HUDEP-2 (cell line): ENCODE measurements around the gene COMMD3.

ENCODE experiments used
- DNase-seq, 76 experiments: peaks; one replicate each; lab custom pipeline; 2025; ENCODE audit not compliant: unreplicated experiment in 76 of 76; lab: John Stamatoyannopoulos, UW

The COMMD3 gene

DNA sequence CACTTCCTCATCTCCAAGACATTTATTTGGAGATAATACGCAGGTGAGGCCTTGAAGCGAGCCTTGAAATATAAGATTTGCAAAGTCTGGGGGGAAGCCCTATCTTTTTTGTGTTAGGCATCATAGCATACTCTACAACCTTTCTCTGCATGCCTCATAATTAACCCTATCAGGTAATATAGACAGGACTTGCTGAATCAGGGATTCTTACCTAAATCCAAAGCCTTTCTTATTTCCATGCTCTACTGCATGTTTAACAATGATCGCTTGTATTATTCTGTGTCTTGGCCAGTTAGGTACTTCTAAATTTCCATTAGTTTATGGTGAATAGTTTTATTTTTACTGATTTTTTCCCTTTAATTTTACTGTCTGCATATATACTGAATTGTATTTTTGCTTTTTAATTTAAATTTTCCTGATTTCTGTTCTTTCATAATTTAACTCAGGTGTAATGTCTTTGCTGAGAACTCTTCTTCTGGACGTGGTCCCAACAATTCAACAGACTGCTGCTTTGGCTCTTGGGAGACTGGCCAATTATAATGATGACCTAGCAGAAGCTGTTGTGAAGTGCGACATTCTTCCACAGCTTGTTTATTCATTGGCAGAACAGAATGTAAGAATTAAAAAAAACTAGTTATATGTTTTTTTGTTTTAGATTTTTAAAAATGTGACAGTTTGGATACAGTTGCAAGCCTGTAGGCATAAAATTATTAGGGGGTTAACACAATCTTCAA, 48.4 kb downstream of the COMMD3 start:
- DNase-seq, result no peak

DNA sequence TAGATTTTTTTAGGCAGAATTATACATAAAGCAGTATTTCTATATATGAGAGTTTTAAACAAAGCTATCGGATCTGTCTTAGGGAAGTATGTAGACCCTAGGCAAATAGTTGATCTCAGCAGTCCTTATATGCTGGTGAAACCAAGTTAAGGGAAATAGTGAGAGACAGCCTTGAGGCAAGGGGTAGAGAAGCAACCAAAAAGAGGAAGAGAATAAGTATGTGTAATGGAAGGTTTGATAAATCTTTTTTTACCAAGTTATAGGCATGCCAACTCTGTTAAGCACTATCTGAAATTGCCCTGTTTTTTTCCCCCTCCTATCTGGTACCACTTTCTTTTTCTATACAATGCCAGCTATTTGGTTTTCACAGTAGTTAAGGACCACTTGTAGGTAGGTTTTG, 49.0 kb downstream of the COMMD3 start:
- DNase-seq, result no peak

DNA sequence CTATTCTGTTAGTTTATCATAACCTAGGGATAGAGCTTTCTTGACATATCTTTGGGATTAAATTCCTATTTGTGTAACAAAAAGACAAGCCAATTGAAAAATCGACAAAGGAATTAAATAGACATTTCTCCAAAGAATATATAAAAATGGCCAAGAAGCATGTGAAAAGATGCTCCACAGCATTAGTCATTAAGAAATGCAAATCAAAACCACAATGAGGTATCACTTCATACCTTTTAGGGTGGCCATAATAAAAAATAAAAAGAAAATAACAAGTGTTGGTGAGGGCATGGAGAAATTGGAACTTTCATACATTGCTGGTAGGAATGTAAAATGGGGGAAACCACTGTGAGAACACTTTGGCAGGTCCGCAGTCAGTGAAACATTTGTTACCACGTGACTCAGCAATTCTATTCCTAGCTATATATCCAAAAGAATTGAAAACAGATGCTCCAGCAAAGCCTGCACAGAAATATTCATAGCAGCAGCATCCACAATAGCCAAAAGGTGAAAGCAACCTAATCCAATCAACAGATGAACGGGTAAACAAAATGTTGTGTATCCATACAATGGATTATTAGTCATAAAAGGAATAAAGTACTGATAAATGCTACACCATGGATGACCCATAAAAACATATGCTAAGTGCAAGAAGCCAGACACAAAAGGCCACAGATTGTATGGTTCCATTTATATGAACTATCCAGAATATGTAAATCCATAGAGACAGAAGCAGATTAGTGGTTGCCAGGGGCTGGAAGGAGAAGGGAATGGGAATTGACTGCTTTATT, 49.7 kb downstream of the COMMD3 start:
- DNase-seq, result no peak

DNA sequence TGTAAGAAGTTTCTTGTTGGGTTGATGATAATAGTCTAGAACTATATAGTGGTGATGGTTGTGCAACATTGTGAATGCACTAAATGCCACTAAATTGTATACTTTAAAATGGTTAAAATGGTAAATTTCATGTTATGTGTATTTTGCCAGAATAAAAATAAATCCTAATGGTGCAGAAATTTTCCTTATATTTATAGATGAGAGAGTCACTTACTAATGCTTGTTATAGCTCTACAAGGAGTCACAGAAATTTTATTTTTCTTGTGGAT, 50.2 kb downstream of the COMMD3 start:
- DNase-seq, result no peak

DNA sequence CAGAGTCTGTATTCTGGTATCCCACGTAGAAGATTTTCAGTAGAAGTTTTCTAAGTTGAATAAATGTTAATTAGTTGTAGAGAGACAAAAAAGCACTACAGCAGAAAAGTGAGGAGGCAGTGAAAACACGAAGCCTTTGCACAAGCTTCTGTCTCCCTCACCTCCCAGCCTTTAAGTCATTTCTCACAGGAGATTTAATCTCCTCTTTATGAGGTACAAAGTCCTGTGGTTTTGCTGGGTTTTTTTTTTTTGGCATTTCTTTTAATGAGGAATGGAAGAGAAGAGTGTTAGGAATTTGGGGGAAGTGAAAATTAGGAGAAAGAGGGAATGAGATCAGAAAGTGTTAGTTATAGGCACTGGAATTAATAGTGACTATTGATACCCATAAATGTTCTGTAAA, 50.6 kb downstream of the COMMD3 start:
- no peak for DNase-seq

DNA sequence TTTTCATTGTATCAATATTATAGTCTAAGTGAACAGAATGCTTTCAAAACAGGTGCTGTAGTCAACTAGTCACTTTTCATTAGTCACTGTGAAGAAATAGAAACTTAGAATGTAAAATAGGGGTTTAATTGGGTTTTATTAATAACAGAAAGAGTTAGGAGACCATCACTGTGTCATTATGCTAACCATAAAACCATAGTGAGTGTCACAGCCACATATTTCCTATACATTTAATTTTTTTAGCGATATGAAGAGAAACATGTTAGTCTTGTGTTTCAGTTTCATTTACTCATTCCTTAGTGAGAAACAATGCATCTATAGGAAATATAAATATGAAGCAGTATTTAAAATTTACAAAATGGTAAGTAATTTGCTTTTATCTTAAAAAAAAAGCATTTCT, 51.3 kb downstream of the COMMD3 start:
- DNase-seq, result no peak

GRCh38 chr10:22368402-22368801, 52.2 kb downstream of the COMMD3 start:
- DNase-seq, result no peak

DNA sequence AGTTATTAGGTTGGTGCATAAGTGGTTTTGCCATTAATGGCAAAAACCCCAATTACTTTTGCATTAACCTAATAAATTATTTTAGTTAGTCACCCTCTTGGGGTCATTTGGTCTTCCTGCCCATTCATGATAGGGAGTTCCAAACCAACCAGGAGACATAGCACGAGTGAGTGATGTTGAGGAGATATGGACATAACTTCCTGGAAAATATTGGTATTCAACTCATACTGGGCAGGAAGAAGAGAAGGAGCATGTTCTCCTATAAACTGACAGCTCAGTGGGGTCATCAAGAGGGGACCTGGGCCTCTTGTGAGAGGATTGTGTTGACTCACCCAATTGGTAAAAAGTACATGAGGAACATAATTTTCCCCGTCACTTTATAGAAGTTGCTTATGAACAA, 52.8 kb downstream of the COMMD3 start:
- no peak for DNase-seq

DNA sequence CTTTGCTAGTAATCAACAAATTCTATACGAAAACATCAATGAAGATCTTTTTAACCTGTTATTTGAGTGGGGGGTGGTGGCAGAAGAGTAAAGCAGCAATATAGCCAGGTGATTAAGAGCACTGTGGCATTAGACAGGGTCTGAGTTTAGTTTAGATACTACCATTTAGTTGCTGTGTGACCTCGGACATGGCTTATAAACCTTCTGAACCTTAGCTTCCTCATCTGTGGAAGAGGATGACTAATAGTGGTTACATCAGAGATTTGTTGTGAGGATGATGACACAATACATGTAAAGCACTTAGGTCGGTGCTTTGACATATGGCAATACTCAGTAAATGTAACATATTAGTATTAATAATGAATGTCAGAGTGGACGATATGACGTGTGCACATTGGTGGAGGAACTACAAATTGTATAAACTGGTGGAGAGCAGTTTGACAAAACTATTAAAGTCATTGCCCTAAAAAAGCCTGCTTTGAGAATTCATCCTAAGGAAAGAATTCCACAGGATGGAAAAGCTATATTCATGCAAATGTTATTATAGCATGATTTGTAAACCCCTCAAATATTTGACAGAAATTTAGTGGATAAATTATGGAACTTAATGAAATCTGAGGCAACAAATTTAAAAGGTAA, 53.4 kb downstream of the COMMD3 start:
- no peak for DNase-seq
